Calu3 (cell line): ENCODE results near the gene HRCT1. TPM values are rescaled to one million over a fixed set of nuclear protein-coding genes. Genes with fewer than 3 reads are reported as not detected.

Experiments
- BruUV-seq: library from RNA; stranded (reverse); fragments of 400-500 nt; replicated peaks from 2 replicates; lab custom pipeline; 2021; lab: Mats Ljungman, UMichigan
- CTCF ChIA-PET: fragments of 300-600 bp; sonication (Branson Sonifier 250); formaldehyde crosslinking; loops from one replicate; lab custom pipeline; 2022; ENCODE audit warnings: antibody characterized with exemption; lab: Charles Lee
- DNase-seq: peaks from one replicate; pipeline ENCODE4 v3.0.0; 2022
- H3K27ac Mint-ChIP-seq: one replicate; pipeline ENCODE4 v1.8.0; 2022; ENCODE audit warnings: mixed read lengths; ENCODE audit not compliant: unreplicated experiment
- H3K27me3 Mint-ChIP-seq: one replicate; pipeline ENCODE4 v1.8.0; 2022; ENCODE audit warnings: mixed read lengths; ENCODE audit not compliant: unreplicated experiment
- H3K36me3 Mint-ChIP-seq: one replicate; pipeline ENCODE4 v1.8.0; 2022; ENCODE audit warnings: mild to moderate bottlenecking, moderate library complexity, mixed read lengths; ENCODE audit not compliant: insufficient read depth, unreplicated experiment
- H3K4me1 Mint-ChIP-seq: one replicate; pipeline ENCODE4 v1.8.0; 2022; ENCODE audit warnings: mild to moderate bottlenecking, low read depth, mixed read lengths; ENCODE audit not compliant: unreplicated experiment
- H3K4me3 Mint-ChIP-seq: one replicate; pipeline ENCODE4 v1.8.0; 2022; ENCODE audit warnings: mild to moderate bottlenecking, low read depth, moderate library complexity, mixed read lengths; ENCODE audit not compliant: unreplicated experiment
- H3K9me3 Mint-ChIP-seq: one replicate; pipeline ENCODE4 v1.8.0; 2022; ENCODE audit warnings: low read depth, mixed read lengths; ENCODE audit not compliant: unreplicated experiment
- intact Hi-C: fragments of 100-400 bp; cut with micrococcal nuclease; formaldehyde crosslinking; loops from one replicate; pipeline ENCODE4 v1.10.0; 2022; ENCODE audit not compliant: unreplicated experiment
- total RNA-seq: library from RNA; stranded (reverse); gene quantifications from 2 replicates; pipeline ENCODE4 v1.2.3, GENCODE V29; 2022
- TF ChIP-seq, protein P1 (sequence below): fragments of 200-600 bp; IDR thresholded peaks from one replicate; pipeline ENCODE4 v1.8.0; 2022; ENCODE audit warnings: antibody characterized with exemption; ENCODE audit not compliant: unreplicated experiment

Gene HRCT1
- total RNA-seq, 1 experiment from 2014 or later, result 0.90 TPM

- BruUV-seq, result no TSS peak
Observed at GRCh38 chr9:35904338-35904737, 1.7 kb upstream of the HRCT1 start.

DNA sequence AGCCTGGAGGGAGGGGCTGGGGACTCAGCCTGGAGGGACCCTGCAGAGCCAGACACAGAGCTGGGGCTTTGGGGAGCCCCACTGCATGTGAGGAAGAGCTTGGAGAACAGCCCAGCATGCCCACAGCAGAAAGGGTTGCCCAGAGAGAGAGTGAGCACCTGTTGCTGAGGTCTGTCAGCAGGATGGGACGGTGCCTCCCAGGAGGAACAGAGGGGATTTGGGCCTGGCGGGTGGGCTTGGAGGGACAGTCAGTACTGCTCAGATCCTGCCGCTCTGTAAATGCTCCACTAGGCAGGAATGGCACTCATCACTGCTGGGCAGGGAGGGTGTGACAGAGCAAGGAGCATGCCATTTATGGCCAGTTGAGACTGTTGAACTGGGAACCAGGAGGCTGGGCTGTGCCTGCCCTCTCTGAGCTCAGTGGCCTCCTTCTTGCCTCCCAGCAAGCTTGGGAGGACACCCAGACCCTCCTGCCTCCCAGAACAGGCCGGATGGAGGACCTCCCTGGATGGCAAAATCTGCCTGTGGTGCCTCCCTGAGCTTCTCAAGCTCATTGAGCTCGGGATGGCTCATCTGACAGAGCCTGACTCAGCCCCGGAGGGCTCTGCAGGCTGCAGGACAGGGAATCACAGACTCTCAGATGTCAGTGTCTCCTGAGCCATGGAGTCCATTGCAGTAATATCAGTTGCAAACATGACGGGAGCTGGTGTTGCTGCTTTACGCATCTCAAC, 786 bp upstream of the HRCT1 start:
- Mint-ChIP-seq H3K4me3 (peak overlapping the region; percentile 21), H3K9me3 (no peaks in the 10 kb centered on the region), H3K4me1 (peaks cover 46% of the 10 kb centered on the region), H3K36me3 (no peaks in the 10 kb centered on the region), H3K27ac (no peak overlapping the region), H3K27me3 (no peaks in the 10 kb centered on the region)
- no peak for DNase-seq
- CTCF ChIA-PET, result interaction anchor here (0.9 to 1.3 kb wide), 2 partner anchors 11 to 40 kb away, joined by 3 read pairs; no protein-coding TSS in a partner anchor
- BruUV-seq, result no TSS peak
- TF ChIP-seq, protein P1, sequence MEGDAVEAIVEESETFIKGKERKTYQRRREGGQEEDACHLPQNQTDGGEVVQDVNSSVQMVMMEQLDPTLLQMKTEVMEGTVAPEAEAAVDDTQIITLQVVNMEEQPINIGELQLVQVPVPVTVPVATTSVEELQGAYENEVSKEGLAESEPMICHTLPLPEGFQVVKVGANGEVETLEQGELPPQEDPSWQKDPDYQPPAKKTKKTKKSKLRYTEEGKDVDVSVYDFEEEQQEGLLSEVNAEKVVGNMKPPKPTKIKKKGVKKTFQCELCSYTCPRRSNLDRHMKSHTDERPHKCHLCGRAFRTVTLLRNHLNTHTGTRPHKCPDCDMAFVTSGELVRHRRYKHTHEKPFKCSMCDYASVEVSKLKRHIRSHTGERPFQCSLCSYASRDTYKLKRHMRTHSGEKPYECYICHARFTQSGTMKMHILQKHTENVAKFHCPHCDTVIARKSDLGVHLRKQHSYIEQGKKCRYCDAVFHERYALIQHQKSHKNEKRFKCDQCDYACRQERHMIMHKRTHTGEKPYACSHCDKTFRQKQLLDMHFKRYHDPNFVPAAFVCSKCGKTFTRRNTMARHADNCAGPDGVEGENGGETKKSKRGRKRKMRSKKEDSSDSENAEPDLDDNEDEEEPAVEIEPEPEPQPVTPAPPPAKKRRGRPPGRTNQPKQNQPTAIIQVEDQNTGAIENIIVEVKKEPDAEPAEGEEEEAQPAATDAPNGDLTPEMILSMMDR, result no peak
- intact Hi-C loops, result no loop called here

More at GRCh38 chr9:35904338-35904737, 1.7 kb upstream of the HRCT1 start:
- Mint-ChIP-seq H3K27ac (no peak overlapping the region), H3K4me3 (no peak overlapping the region), H3K27me3 (no peaks in the 10 kb centered on the region), H3K4me1 (peaks cover 46% of the 10 kb centered on the region), H3K36me3 (no peaks in the 10 kb centered on the region), H3K9me3 (no peaks in the 10 kb centered on the region)
- CTCF ChIA-PET, result no interaction called here
- intact Hi-C loops, result no loop called here
- no peak for DNase-seq
- TF ChIP-seq, protein P1, result no peak

GRCh38 chr9:35906923-35907699, 1.1 kb downstream of the HRCT1 start:
- no TSS peak for BruUV-seq
- DNase-seq, result peak; percentile 4
- Mint-ChIP-seq H3K9me3 (no peaks in the 10 kb centered on the region), H3K4me1 (peaks cover 54% of the 10 kb centered on the region), H3K27ac (peak overlapping the region; percentile 50), H3K36me3 (no peaks in the 10 kb centered on the region), H3K27me3 (no peaks in the 10 kb centered on the region), H3K4me3 (no peak overlapping the region)
- CTCF ChIA-PET, result interaction anchor here (0.6 to 0.9 kb wide), 3 partner anchors 38 to 212 kb away, joined by 3 read pairs; partner anchors contain the start of genes FAM221B and TMEM8B
- intact Hi-C loops, result no loop called here
- TF ChIP-seq, protein P1, result no peak

- CTCF ChIA-PET, result interaction anchor here (0.6 to 0.9 kb wide), 2 partner anchors 38 to 213 kb away, joined by 3 read pairs; no protein-coding TSS in a partner anchor
- Mint-ChIP-seq H3K27me3 (no peaks in the 10 kb centered on the region), H3K9me3 (no peaks in the 10 kb centered on the region), H3K4me3 (no peak overlapping the region), H3K36me3 (no peaks in the 10 kb centered on the region), H3K4me1 (peaks cover 54% of the 10 kb centered on the region), H3K27ac (peak overlapping the region; percentile 50)
- intact Hi-C loops, result no loop called here
- DNase-seq, result peak; percentile 52
- no TSS peak for BruUV-seq
- TF ChIP-seq, protein P1, result no peak
Observed at GRCh38 chr9:35907711-35908503, 1.9 kb downstream of the HRCT1 start.
